Mesendoderm (in vitro differentiated cells): ENCODE data around the gene CPM. TPM values are rescaled to one million over a fixed set of nuclear protein-coding genes. Genes with fewer than 3 reads are reported as not detected.
"Not testable (repeated sequence)": the region's sequence is repeated elsewhere in the genome, so short reads cannot be mapped to it uniquely, and the experiment has no call there.

ENCODE experiments used
- DNase-seq: peaks from one replicate; pipeline ENCODE4 v3.0.0; 2013
- H2AK5ac ChIP-seq: 2 replicates; pipeline ENCODE4 v1.6.1; 2013; ENCODE audit warnings: low read length, inconsistent platforms
- H2BK120ac ChIP-seq: 2 replicates; pipeline ENCODE4 v1.6.1; 2013; ENCODE audit warnings: low read depth, mild to moderate bottlenecking, low read length, moderate library complexity, mixed read lengths
- H2BK15ac ChIP-seq: replicated peaks from 2 replicates; pipeline ENCODE4 v1.6.1; 2013; ENCODE audit warnings: low read depth, mild to moderate bottlenecking, moderate library complexity
- H2BK5ac ChIP-seq: 2 replicates; pipeline ENCODE4 v1.6.1; 2013; ENCODE audit warnings: low read length, inconsistent platforms
- H3K18ac ChIP-seq: 2 replicates; pipeline ENCODE4 v1.6.1; 2013; ENCODE audit warnings: mild to moderate bottlenecking, low read length, mixed read lengths
- H3K23ac ChIP-seq: one replicate; pipeline ENCODE4 v1.6.1; 2013; ENCODE audit warnings: low read length
- H3K27ac ChIP-seq: 2 replicates; pipeline ENCODE4 v1.5.1; 2013; ENCODE audit warnings: low read depth, mild to moderate bottlenecking, inconsistent platforms, low read length, moderate library complexity
- H3K27me3 ChIP-seq: 2 replicates; pipeline ENCODE4 v1.6.1; 2013; ENCODE audit warnings: low read length, control low read depth, mild to moderate bottlenecking, inconsistent platforms; ENCODE audit not compliant: insufficient read depth, poor library complexity
- H3K36me3 ChIP-seq: 2 replicates; pipeline ENCODE4 v1.6.1; 2013; ENCODE audit warnings: low read length, inconsistent platforms; ENCODE audit not compliant: control insufficient read depth, insufficient read depth
- H3K4ac ChIP-seq: one replicate; pipeline ENCODE4 v1.6.1; 2013; ENCODE audit warnings: low read depth, mild to moderate bottlenecking, low read length, moderate library complexity
- H3K4me1 ChIP-seq: 2 replicates; pipeline ENCODE4 v1.6.1; 2013; ENCODE audit warnings: low read depth, low read length, inconsistent platforms; ENCODE audit not compliant: control insufficient read depth
- H3K4me2 ChIP-seq: 2 replicates; pipeline ENCODE4 v1.6.1; 2013; ENCODE audit warnings: low read length
- H3K4me3 ChIP-seq: 2 replicates; pipeline ENCODE4 v1.5.1; 2013; ENCODE audit warnings: mild to moderate bottlenecking, low read length
- H3K56ac ChIP-seq: one replicate; pipeline ENCODE4 v1.6.1; 2013; ENCODE audit warnings: low read length
- H3K79me1 ChIP-seq: 2 replicates; pipeline ENCODE4 v1.6.1; 2013; ENCODE audit warnings: low read length, inconsistent platforms
- H3K79me2 ChIP-seq: 2 replicates; pipeline ENCODE4 v1.6.1; 2013; ENCODE audit warnings: mild to moderate bottlenecking, low read length; ENCODE audit not compliant: control insufficient read depth, insufficient read depth
- H3K9ac ChIP-seq: 2 replicates; pipeline ENCODE4 v1.6.1; 2013; ENCODE audit warnings: low read length, inconsistent platforms
- H4K5ac ChIP-seq: one replicate; pipeline ENCODE4 v1.6.1; 2013; ENCODE audit warnings: low read length
- H4K8ac ChIP-seq: one replicate; pipeline ENCODE4 v1.6.1; 2013; ENCODE audit warnings: low read depth, mild to moderate bottlenecking, control low read depth, low read length, moderate library complexity
- WGBS: extraction: QIAGEN DNeasy Blood & Tissue Kit; methylation state at CpG from one replicate; pipeline ENCODE4 v1.1.7; 2013; ENCODE audit warnings: low lambda C conversion rate, missing lambda C conversion rate; ENCODE audit not compliant: insufficient coverage; ENCODE audit errors: extremely low coverage; 5-methylcytosine and 5-hydroxymethylcytosine counted together
- small RNA-seq: library from polyadenylated mRNA; stranded (forward); fragments of <200 nt; extraction: miRNeasy Mini kit (QIAGEN cat#:217004); gene quantifications from one replicate; pipeline ENCODE3, GENCODE V24; 2013; ENCODE audit not compliant: insufficient read depth

CPM gene

GRCh38 chr12:68802911-68803651 lies 129.9 kb downstream of the CPM start:
- not testable (repeated sequence) for H3K79me1 ChIP-seq

GRCh38 chr12:68802372-68802745 lies 130.6 kb downstream of the CPM start:
- DNase-seq, H3K9ac ChIP-seq, H3K4me2 ChIP-seq, H4K8ac ChIP-seq, H3K36me3 ChIP-seq, H3K27ac ChIP-seq, H3K27me3 ChIP-seq, H2BK120ac ChIP-seq, H3K79me2 ChIP-seq, H2BK15ac ChIP-seq, H3K4me3 ChIP-seq, H3K23ac ChIP-seq, H3K4ac ChIP-seq, H2AK5ac ChIP-seq, H3K79me1 ChIP-seq, H3K4me1 ChIP-seq, H2BK5ac ChIP-seq, H3K18ac ChIP-seq, H3K56ac ChIP-seq, H4K5ac ChIP-seq: not testable (repeated sequence)
- WGBS: no CpG with 5 or more reads among the region's 2 CpGs

More at GRCh38 chr12:68802911-68803651, 129.9 kb downstream of the CPM start:
- not testable (repeated sequence) for H4K5ac ChIP-seq, H2AK5ac ChIP-seq, H4K8ac ChIP-seq, H3K18ac ChIP-seq, H3K4me3 ChIP-seq, H3K4me1 ChIP-seq, H2BK15ac ChIP-seq, H3K27me3 ChIP-seq, H3K4me2 ChIP-seq, H3K36me3 ChIP-seq, H2BK120ac ChIP-seq, H3K79me2 ChIP-seq, DNase-seq, H3K9ac ChIP-seq, H3K4ac ChIP-seq, H3K56ac ChIP-seq, H2BK5ac ChIP-seq, H3K27ac ChIP-seq, H3K23ac ChIP-seq
- no CpG with 5 or more reads among the region's 19 CpGs for WGBS

Small RNA genes lying within 50 kb of the gene (small RNA-seq; reads per million reads assigned to genes)
- gene AC025423.5: not detected
- gene RNU7-4P: not detected
